Parathyroid adenoma (tissue), 2 donors: ENCODE results near the gene ZFAND3.

Source experiments
- H2AFZ ChIP-seq: fragments of 300-600 bp; sonication (generic); one replicate; pipeline ENCODE4 v1.7.0; 2017; ENCODE audit warnings: antibody characterized with exemption, mild to moderate bottlenecking
- H3K27ac ChIP-seq: fragments of 300-600 bp; sonication (generic); one replicate; pipeline ENCODE4 v1.7.0; 2017
- H3K27me3 ChIP-seq: fragments of 300-600 bp; sonication (generic); one replicate; pipeline ENCODE4 v1.7.0; 2017; ENCODE audit warnings: low read length; ENCODE audit not compliant: control insufficient read depth, insufficient read depth
- H3K36me3 ChIP-seq: fragments of 300-600 bp; sonication (generic); one replicate; pipeline ENCODE4 v1.7.0; 2017; ENCODE audit warnings: low read length; ENCODE audit not compliant: control insufficient read depth, insufficient read depth
- H3K4me1 ChIP-seq: fragments of 300-600 bp; sonication (generic); one replicate; pipeline ENCODE4 v1.7.0; 2017; ENCODE audit warnings: control low read depth
- H3K4me2 ChIP-seq: fragments of 300-600 bp; sonication (generic); one replicate; pipeline ENCODE4 v1.7.0; 2017; ENCODE audit warnings: low read length
- H3K4me3 ChIP-seq: fragments of 300-600 bp; sonication (generic); one replicate; pipeline ENCODE4 v1.7.0; 2017; ENCODE audit warnings: low read depth, low read length
- H3K79me2 ChIP-seq: fragments of 300-600 bp; sonication (generic); one replicate; pipeline ENCODE4 v1.7.0; 2017; ENCODE audit warnings: control low read depth
- H3K9ac ChIP-seq: fragments of 300-600 bp; sonication (generic); one replicate; pipeline ENCODE4 v1.7.0; 2017; ENCODE audit warnings: mild to moderate bottlenecking
- H3K9me3 ChIP-seq: fragments of 300-600 bp; sonication (generic); one replicate; pipeline ENCODE4 v1.7.0; 2017; ENCODE audit warnings: low read length; ENCODE audit not compliant: control insufficient read depth
- CTCF ChIP-seq: fragments of 300-600 bp; sonication (generic); IDR thresholded peaks from one replicate; pipeline ENCODE4 v1.7.0; 2017; ENCODE audit warnings: antibody characterized with exemption, mild to moderate bottlenecking
- donor health status: primary hyperparathyroidism.

The ZFAND3 gene

GRCh38 chr6:38127284-38127683 lies 307.8 kb downstream of the ZFAND3 start:
- no peak overlapping the region for H3K4me3 ChIP-seq
- no peaks in the 10 kb centered on the region for H3K27me3 ChIP-seq
- no peak overlapping the region for H3K9ac ChIP-seq
- H3K36me3 ChIP-seq: no peaks in the 10 kb centered on the region
- H3K27ac ChIP-seq: no peak overlapping the region
- peaks cover 1% of the 10 kb centered on the region for H3K4me1 ChIP-seq
- no peak overlapping the region for H2AFZ ChIP-seq
- no peaks in the 10 kb centered on the region for H3K9me3 ChIP-seq
- TF ChIP-seq CTCF: no peak
- H3K4me2 ChIP-seq: no peak overlapping the region
- peaks cover 15% of the 10 kb centered on the region for H3K79me2 ChIP-seq

- H3K9ac ChIP-seq: no peak overlapping the region
- H3K9me3 ChIP-seq: no peaks in the 10 kb centered on the region
- no peak overlapping the region for H3K4me2 ChIP-seq
- no peak overlapping the region for H2AFZ ChIP-seq
- H3K36me3 ChIP-seq: no peaks in the 10 kb centered on the region
- no peak for TF ChIP-seq CTCF
- peaks cover 13% of the 10 kb centered on the region for H3K4me1 ChIP-seq
- no peak overlapping the region for H3K4me3 ChIP-seq
- H3K27ac ChIP-seq: no peak overlapping the region
- H3K27me3 ChIP-seq: no peaks in the 10 kb centered on the region
- peaks cover 32% of the 10 kb centered on the region for H3K79me2 ChIP-seq
These were observed 312.0 kb downstream of the ZFAND3 start for GRCh38 chr6:38131527-38131965.

GRCh38 chr6:38133932-38134703 lies 314.6 kb downstream of the ZFAND3 start:
- Histone ChIP-seq H3K27me3 (no peaks in the 10 kb centered on the region), H3K9me3 (no peaks in the 10 kb centered on the region), H3K27ac (peak overlapping the region; percentile 59), H3K79me2 (peaks cover 30% of the 10 kb centered on the region), H2AFZ (no peak overlapping the region), H3K9ac (no peak overlapping the region), H3K4me2 (peak overlapping the region; percentile 34), H3K4me3 (peak overlapping the region; percentile 8), H3K36me3 (no peaks in the 10 kb centered on the region), H3K4me1 (peaks cover 13% of the 10 kb centered on the region)
- TF ChIP-seq CTCF: no peak

GRCh38 chr6:38134704-38135088 lies 315.2 kb downstream of the ZFAND3 start:
- H2AFZ ChIP-seq: no peak overlapping the region
- no peaks in the 10 kb centered on the region for H3K27me3 ChIP-seq
- H3K4me2 ChIP-seq: peak overlapping the region; percentile 34
- peaks cover 31% of the 10 kb centered on the region for H3K79me2 ChIP-seq
- no peak overlapping the region for H3K4me3 ChIP-seq
- H3K36me3 ChIP-seq: no peaks in the 10 kb centered on the region
- H3K27ac ChIP-seq: peak overlapping the region; percentile 59
- H3K4me1 ChIP-seq: peaks cover 13% of the 10 kb centered on the region
- TF ChIP-seq CTCF: no peak
- H3K9ac ChIP-seq: no peak overlapping the region
- H3K9me3 ChIP-seq: no peaks in the 10 kb centered on the region

- H3K9ac ChIP-seq: no peak overlapping the region
- H3K36me3 ChIP-seq: no peaks in the 10 kb centered on the region
- no peak overlapping the region for H3K4me3 ChIP-seq
- H3K27me3 ChIP-seq: no peaks in the 10 kb centered on the region
- peaks cover 33% of the 10 kb centered on the region for H3K79me2 ChIP-seq
- H2AFZ ChIP-seq: no peak overlapping the region
- H3K4me1 ChIP-seq: peaks cover 16% of the 10 kb centered on the region
- H3K9me3 ChIP-seq: no peaks in the 10 kb centered on the region
- TF ChIP-seq CTCF: no peak
- H3K27ac ChIP-seq: no peak overlapping the region
- H3K4me2 ChIP-seq: no peak overlapping the region
These were observed 317.0 kb downstream of the ZFAND3 start for GRCh38 chr6:38136547-38136946.
